B cell (primary cell): Measurements from ENCODE around the gene MIP.
"Not testable (repeated sequence)": the region's sequence is repeated elsewhere in the genome, so short reads cannot be mapped to it uniquely, and the experiment has no call there.

ENCODE experiments used
- CTCF ChIP-seq: fragments of 200-600 bp; IDR thresholded peaks from one replicate; pipeline ENCODE4 v1.8.0; 2022; ENCODE audit warnings: antibody characterized with exemption, mild to moderate bottlenecking
- EZH2 ChIP-seq: IDR thresholded peaks from 2 replicates; pipeline ENCODE4 v1.6.1; 2012; ENCODE audit warnings: borderline replicate concordance, low read depth, mild to moderate bottlenecking, moderate library complexity, low read length; ENCODE audit not compliant: insufficient read depth, poor library complexity, severe bottlenecking

- TF ChIP-seq CTCF, EZH2: not testable (repeated sequence)
These were observed 50.2 kb downstream of the MIP start for GRCh38 chr12:56404227-56404626.
